Stimulated activated CD4-positive, alpha-beta T cell treated with anti-CD3 and anti-CD28 coated beads, Interleukin-4, amount 100 ng/mL, for 4 hours (primary cell): Measurements from ENCODE around the gene NEURL1B.

Source experiments
- DNase-seq, 2 experiments: peaks; one replicate each; pipeline ENCODE4 v3.0.0-alpha.2; 2020

The NEURL1B gene

DNA sequence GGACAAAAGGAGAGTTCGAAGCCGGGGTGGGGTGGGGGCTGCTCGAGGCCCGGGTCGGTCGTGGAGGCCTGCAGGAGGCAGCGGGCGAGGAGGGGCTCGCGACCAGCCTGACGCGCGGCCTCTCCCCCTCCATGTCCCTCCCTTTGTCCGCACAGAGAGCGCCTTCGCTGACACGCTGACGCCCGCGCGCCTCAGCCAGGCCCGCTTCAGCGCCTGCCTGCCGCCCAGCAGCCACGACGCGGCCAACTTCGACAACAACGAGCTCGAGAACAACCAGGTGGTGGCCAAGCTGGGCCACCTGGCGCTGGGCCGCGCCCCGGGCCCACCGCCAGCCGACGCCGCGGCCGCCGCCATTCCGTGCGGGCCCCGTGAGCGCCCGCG is 42.2 kb downstream of the NEURL1B start:
- no peak for DNase-seq

DNA sequence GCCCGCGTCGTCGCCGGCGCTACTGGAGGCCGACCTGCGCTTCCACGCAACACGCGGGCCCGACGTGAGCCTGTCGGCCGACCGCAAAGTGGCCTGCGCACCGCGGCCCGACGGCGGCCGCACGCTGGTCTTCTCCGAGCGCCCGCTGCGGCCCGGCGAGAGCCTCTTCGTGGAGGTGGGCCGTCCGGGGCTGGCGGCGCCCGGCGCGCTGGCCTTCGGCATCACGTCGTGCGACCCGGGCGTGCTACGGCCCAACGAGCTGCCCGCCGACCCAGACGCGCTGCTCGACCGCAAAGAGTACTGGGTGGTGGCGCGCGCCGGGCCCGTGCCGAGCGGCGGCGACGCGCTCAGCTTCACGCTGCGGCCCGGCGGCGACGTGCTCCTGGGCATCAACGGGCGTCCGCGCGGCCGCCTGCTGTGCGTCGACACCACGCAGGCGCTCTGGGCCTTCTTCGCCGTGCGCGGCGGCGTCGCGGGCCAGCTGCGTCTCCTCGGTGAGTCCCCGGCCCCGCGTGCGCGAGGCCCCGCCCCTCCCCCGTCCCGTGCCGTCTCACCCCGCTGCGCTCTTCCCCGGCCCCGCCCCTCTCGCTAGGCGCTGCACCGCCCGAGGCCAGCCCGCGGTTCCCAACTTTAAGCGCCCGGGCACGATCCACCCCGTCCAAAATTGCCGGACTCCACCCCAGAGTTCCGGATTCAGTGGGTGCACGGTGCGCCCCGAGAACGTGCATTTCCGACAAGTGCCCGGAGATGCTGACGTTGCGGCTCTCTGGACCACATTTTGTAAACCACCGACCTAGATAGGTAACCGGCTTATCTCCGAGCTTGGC is 42.8 kb downstream of the NEURL1B start:
- DNase-seq: peak; percentile 67 to 74

GRCh38 chr5:172685091-172685490 is 44.0 kb downstream of the NEURL1B start:
- no peak for DNase-seq

GRCh38 chr5:172686111-172686510 is 45.0 kb downstream of the NEURL1B start:
- no peak for DNase-seq

DNA sequence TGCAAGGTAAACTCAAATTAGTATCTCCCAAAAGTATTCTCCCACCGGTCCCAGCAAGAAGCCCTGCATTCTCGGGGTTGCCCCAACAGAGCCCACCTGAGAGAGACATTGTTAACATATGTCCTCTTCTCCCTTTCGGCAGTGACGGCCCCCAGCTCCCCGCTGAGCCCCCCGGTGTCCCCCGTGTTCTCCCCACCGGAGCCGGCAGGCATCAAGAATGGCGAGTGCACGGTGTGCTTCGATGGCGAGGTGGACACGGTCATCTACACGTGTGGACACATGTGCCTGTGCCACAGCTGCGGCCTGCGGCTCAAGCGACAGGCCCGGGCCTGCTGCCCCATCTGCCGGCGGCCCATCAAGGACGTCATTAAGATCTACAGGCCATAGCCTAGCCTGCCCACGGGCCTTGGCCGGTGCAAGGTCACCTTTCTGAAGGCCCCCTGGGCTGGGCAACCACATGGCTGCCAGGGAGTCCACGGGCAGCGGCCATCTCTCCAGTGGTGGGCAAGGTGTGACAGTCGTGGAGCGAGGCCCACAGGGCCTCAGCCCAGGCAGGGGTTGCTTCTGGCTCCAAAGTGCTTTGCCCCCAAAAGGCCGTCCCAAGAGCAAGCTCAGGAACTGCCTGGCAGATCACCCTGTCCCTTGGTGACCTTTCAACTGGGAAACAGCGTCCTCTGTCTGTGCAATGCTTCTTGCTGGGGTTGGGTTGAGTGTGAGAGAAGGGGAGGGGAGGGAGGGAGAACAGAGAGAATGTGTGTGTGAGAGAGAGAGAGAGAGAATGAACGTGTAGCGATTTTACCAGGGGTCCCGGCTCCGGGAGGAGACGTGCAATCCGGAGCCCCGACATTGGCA is 45.7 kb downstream of the NEURL1B start:
- no peak for DNase-seq

GRCh38 chr5:172687940-172688339 is 46.9 kb downstream of the NEURL1B start:
- no peak for DNase-seq

GRCh38 chr5:172688349-172689217 is 47.5 kb downstream of the NEURL1B start:
- peak; percentile 36 for DNase-seq

DNA sequence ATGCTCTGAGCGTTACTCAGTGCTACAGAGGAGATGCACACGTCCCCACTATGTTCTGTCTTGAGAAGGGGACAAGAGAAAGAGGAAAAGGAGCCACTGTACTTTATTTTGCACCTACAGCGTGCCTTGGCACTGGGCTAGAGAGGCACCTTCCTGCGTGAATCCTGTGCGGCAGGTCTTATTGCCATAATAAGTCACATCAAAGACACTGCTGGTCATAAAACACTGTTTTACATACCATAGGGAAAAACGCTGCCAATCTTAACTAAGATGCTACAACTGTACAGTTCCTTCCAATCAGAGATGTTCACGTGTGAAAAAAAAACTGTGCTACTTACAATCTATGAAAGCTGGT is 48.1 kb downstream of the NEURL1B start:
- DNase-seq: no peak

DNA sequence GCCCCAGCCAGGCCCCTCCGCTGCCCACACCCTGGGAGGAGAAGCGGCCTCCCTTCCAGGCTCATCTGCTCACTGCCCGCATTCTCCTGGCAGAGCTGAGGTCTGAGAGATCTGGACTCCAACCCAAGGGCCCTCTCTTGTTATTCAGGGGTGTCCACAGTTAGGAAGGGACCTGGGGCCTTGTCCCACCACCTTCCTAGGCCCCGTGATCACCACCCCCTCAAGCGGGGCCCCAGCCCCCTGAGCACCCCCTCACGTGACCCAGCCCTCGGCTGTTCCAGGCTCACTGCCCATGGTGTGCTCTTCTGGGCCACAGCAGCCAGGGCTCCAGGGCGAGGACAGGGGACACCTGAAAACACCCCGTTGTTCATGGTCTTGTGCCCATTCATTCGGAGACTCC is 48.7 kb downstream of the NEURL1B start:
- no peak for DNase-seq

DNA sequence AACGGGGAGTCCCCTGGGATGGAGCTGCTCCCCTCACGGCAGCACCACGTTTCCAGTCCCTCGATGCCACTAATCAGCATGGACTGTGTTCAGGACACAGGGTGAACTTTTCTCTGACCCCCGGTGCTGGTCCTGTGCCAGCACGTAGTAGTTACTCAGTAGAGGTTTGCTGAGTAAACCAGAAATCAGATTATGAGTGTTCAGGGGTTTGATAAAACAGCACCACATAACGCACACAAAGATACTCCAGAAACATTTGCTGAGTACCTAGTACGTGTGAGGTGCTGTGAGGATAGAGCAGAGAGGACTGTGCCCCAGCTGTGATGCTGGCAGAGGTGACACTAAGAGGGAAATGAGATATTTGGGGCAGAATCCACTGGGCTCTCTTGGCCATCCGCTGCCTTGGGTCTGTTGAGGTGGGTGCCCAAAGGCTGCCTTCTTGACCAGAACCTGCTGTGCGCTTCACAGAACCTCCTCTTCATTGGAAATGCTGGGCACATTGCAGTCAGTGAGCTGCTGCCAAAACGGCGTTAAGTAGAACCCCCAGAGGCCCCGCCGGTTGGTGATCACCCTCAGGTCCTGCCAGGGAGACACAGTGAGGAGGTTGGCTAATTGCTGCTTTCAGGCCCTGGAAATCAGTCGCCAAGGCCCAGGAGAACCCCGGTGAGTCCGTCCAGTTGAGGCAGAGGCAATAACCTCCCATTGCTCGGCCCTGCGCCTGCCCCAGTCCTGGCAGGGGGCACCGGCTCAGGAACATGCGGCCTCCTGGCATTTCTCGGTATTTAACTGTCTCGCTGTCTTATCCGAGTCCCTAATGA is 49.4 kb downstream of the NEURL1B start:
- no peak for DNase-seq

DNA sequence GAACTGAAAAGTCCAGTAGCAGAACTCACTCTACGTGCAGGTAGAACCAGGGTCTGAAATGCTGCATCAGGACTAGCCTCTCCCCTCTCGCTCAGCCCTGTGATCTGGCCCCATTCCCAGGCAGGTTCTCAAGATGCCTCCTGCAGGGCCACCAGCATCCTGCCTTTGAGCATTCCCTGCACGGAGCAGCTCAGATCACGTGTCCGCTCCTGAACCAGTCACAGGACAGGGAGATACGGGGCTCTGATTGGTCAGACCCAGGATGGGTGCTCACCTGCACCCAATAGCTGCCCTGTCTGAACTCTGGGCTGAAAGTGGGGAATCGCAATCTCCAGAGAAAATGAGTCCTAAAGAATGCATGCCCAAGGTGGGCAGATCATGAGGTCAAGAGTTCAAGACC is 50.8 kb downstream of the NEURL1B start:
- DNase-seq: no peak

DNA sequence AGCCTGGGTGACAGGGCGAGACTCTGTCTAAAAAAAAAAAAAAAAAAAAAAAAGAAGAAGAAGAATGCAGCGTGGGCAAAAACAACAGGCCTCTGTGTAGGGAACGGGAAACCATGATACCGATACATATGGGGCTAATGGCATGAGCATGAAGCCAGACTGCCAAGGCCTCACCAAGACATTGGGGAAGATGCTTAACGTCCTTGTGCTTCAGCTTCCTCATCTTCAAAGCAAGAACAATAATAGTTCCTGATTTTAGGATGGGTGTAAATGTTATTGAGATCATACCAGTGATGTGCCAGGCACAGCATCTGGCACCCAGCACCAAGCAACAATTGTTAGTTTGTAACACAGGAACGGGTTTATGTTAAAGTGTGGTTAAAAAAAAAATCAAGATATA is 51.4 kb downstream of the NEURL1B start:
- DNase-seq: no peak

DNA sequence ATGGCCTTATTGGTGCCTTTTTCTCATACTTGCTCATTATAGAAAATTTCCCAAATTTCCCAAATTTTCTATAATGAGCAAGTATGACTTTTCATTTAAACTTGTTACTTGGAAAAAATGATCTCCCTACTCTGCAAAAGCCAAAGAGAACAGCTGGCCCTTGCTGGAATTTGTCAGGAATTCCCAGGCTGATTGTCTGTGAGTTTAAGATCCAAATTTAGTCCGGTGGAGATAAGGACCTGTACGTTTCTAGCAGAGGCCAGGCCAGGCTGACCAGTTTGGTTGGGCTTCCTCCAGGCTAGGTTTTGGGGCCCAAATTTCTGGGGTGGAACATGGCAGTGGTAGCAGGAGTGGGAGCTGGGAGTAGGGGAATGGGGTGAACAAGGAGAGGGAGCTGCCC is 51.9 kb downstream of the NEURL1B start:
- DNase-seq: no peak

GRCh38 chr5:172694061-172694460 is 53.0 kb downstream of the NEURL1B start:
- DNase-seq: no peak

- DNase-seq: no peak
These were observed 53.5 kb downstream of the NEURL1B start for GRCh38 chr5:172694541-172694940.

DNA sequence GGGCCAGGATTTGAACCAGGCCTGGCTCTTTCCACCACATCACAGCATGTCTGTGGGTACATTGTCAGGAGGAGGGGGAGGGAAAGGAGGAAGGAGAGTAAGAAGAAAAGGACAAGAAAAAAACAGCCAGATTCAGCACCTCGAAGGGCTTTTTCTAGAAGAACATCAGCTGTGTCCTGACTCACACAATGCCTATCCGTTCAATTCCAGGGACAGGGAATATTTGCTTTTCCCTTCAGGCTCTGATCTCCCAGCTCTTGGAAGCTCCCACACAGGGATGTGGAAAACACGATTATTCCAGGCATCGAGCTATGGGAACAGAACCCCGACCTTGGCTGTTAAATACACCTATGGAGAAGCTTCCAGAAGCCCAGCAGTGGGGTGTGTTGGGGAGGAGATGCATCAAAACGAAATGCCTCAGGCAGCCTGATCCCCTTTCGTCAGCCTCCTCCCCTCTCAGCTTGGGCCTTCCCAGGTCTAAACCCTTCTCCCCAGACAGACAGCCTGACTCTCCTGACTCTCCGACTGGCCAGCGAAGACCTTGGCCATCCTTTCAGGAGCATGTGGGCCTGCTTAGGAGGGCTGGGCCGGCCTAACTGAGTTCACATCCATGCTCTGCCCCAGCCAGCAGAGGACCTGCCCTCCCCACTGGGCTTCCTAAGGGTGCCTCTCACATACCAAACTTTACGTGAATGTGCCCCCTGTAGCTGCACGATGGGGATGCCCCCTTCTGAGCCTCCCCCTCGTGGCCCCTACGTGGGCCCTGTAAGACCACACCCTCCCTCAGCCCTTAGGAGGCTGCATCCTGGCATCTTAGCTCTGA is 54.4 kb downstream of the NEURL1B start:
- DNase-seq: no peak

DNA sequence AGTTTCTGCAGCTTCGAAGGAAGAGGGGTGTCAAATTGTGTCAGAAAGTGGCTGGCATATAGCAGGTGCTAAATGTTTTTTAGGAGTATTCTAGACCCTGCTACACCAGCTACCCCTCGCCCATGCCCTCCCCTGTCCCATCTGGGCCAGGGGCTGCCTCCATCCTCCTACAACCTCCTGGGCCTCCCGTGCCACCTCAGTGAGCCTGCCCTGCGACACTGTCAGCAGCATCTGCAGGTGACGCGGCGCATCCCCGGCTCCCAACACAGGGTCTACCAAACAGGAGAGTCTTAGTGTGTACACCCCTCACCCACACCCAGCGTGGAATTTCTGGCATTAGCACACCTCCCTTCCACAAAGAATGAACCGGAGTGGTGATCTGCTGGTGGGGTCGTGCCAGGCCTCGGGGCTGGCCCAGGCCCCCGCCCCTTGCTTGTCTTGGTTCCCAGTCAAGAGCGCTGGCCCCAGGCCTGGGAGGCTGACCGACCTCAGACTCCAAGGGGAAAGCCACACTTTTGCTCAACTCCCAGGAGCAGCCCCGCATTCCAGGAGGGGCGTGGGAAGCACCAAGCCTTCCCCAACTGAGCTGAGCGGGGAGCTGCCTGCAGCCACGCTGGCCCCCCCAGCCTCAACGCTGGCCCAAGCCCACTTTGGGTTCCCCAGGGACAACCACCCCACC is 55.2 kb downstream of the NEURL1B start:
- DNase-seq: no peak

DNA sequence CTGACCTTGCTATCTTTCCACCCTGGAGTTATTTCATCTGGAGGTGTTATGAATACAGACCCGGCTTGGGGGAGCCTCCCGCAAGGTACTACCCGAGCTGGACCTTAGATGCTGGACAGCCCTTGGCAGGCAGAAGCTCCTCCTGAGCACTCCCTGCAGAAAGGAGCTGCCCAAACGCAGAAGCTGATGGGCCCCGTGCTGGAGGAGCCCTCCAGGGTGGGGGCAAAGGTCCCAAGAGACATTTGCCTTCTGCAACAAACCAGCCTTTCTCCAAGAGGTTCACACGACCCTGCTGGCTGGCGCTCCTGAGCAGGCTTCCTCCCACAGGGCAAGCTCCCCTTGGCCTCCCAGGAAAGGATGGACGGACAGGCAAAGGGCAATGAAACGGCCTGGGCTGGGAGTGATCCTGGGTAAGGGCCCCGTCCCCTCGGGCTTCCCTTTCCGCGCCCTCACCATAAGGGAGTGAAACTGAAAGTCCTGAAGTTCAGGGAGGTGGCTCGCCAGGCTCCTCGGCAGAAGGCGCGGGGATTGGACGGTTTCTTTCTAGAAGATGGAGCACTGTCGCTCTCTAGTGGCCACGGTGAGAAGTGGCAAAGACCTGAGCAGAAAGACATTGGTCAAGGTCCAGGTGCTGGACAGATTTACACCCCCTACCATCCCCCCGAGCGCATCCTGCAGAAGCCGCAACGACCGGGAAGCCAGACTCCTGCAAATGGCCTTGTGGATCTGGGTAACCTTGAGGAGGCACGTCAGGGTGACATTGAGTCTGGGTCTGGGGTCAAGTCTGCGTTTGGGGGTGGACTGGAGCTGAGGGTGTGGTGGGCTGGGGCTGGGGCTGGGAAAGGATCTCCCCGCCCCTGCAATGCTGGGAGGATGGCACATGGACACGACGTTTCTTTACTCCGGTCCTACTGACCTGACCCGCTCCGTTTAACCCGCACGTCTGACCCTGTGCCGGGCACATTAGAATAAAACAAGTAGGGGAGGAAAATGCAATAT is 56.4 kb downstream of the NEURL1B start:
- peak; percentile 72 to 82 for DNase-seq

DNA sequence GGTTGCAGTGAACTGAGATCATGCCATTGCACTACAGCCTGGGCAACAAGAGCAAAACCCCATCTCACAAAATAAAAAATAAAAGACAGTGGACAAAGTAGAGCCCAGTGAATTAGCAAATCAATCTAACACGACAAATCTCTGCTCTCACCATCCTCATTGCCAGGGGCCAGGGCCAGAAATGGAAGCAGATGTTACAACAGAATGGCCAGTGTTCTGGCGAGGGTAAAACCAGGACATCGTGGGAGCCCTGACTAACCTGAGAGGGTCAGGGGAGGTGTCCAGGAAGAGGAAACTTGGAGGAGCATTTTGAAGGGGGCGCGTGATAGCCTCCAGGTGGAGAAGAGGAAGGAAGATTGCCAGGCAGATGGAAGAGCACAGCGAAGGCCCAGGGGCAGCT is 58.4 kb downstream of the NEURL1B start:
- DNase-seq: no peak

GRCh38 chr5:172699999-172700364 is 58.9 kb downstream of the NEURL1B start:
- DNase-seq: no peak
